Left lung (tissue), 10 donors: ENCODE data around the gene FGF14. TPM values are rescaled to one million over a fixed set of nuclear protein-coding genes. Genes with fewer than 3 reads are reported as not detected.

Experiments
- ATAC-seq: fragments of 200-7000 bp; cut with Tn5 transposase; one replicate; pipeline ENCODE4 v1.9.1; 2020; ENCODE audit warnings: moderate library complexity
- DNase-seq, 4 donors: peaks; one replicate each; pipeline ENCODE4 v3.0.0-alpha.2; 2013 to 2020
- H3K27ac ChIP-seq, 2 donors: fragments of 200-600 bp; sonication (generic) in 1 of 2; one replicate each; pipeline versions ENCODE4 v1.5.0 to v1.8.0; 2020 to 2021
- H3K27me3 ChIP-seq, 2 donors: fragments of 200-600 bp; sonication (generic) in 1 of 2; one replicate each; pipeline versions ENCODE4 v1.5.0 to v1.8.0; 2020 to 2021
- H3K36me3 ChIP-seq, 2 donors: fragments of 200-600 bp; sonication (generic) in 1 of 2; one replicate each; pipeline versions ENCODE4 v1.5.0 to v1.8.0; 2020 to 2021
- H3K4me1 ChIP-seq, 2 donors: fragments of 200-600 bp; one replicate each; pipeline ENCODE4 v1.8.0; 2021
- H3K4me3 ChIP-seq, 2 donors: fragments of 200-600 bp; sonication (generic) in 1 of 2; one replicate each; pipeline versions ENCODE4 v1.5.0 to v1.8.0; 2020 to 2021; ENCODE audit warnings: mild to moderate bottlenecking in 1 of 2
- H3K9me3 ChIP-seq, 2 donors: fragments of 200-600 bp; sonication (generic) in 1 of 2; one replicate each; pipeline versions ENCODE4 v1.5.0 to v1.8.0; 2020 to 2021
- intact Hi-C, 2 donors: fragments of 100-400 bp; cut with DNase I; formaldehyde crosslinking; loops; one replicate each; pipeline versions ENCODE4 v1.11.2 to v1.14.2; 2022
- polyA plus RNA-seq, 6 donors: library from polyadenylated mRNA; unstranded; fragments of 120-200 nt; gene quantifications; one replicate each; pipeline ENCODE4 v1.2.1, GENCODE V29; 2013; ENCODE audit not compliant: insufficient read length in 6 of 6
- total RNA-seq, 2 donors: library from RNA; stranded (reverse); fragmentation: NEBNext Ultra II Directional; extraction: Animal tissue kit (Norgen Biotek cat#: 25700); gene quantifications; one replicate each; pipeline ENCODE4 v1.2.1, GENCODE V29; 2021
- TF ChIP-seq, protein P1 (sequence below), 2 donors: fragments of 200-600 bp; sonication (generic) in 1 of 2; IDR thresholded peaks; one replicate each; pipeline versions ENCODE4 v1.5.0 to v1.8.0; 2021; ENCODE audit warnings: antibody characterized with exemption in 2 of 2
- donor health status: DM: no; HTN: yes; CAD: no.
- donor health status: DM: no; HTN: no; CAD: no.

The FGF14 gene
- total and polyA plus RNA-seq, 8 donors: 0.45 to 3.4 (median 0.78) TPM

DNA sequence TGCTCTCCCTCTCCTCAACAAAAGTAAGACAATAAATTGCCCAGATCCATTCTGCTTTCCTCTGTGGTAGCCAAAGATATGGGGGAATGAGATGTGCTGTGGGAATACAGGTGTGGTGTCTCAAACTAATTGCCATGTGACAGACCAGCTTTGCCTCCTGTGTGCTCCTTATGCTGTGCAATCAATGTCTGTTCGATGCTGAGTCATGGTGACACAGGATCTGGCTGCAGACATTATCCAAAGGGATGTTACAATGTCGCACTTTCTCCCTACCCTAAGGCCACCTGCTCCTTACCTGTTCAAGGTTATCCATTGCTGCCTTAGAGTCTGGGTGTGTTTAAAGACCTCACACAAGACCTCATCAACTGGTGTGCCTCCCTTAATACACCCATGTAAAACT lies 32.5 kb downstream of the FGF14 start:
- Histone ChIP-seq H3K4me1 (no peaks in the 10 kb centered on the region), H3K27ac (no peak overlapping the region), H3K36me3 (no peaks in the 10 kb centered on the region), H3K4me3 (no peak overlapping the region), H3K27me3 (no peaks in the 10 kb centered on the region), H3K9me3 (no peaks in the 10 kb centered on the region)
- intact Hi-C loops: no loop called here
- DNase-seq (no peak), ATAC-seq (no peak)
- TF ChIP-seq, protein P1, sequence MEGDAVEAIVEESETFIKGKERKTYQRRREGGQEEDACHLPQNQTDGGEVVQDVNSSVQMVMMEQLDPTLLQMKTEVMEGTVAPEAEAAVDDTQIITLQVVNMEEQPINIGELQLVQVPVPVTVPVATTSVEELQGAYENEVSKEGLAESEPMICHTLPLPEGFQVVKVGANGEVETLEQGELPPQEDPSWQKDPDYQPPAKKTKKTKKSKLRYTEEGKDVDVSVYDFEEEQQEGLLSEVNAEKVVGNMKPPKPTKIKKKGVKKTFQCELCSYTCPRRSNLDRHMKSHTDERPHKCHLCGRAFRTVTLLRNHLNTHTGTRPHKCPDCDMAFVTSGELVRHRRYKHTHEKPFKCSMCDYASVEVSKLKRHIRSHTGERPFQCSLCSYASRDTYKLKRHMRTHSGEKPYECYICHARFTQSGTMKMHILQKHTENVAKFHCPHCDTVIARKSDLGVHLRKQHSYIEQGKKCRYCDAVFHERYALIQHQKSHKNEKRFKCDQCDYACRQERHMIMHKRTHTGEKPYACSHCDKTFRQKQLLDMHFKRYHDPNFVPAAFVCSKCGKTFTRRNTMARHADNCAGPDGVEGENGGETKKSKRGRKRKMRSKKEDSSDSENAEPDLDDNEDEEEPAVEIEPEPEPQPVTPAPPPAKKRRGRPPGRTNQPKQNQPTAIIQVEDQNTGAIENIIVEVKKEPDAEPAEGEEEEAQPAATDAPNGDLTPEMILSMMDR (IDR thresholded peaks at IDR 0.05): no peak

DNA sequence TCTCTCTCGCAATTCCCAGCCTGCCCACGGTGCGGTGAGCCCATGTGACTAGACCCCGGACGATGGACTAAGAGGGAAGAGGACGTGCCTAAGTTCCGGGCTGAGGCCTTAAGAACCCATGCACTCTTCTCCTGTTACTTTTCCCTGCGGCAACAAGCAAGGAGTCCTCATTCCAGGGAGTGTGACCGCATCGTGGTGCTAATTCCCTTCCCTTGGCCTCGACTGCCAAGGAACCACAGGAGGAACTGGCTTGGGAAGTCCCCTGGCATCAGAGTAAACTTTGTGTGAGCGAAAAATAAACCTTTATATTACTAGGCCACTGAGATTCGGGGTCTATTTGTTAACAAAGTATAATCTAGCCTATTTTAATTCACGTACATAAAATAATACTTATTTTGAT lies 34.0 kb downstream of the FGF14 start:
- H3K36me3 ChIP-seq: no peaks in the 10 kb centered on the region
- intact Hi-C loops: no loop called here

DNA sequence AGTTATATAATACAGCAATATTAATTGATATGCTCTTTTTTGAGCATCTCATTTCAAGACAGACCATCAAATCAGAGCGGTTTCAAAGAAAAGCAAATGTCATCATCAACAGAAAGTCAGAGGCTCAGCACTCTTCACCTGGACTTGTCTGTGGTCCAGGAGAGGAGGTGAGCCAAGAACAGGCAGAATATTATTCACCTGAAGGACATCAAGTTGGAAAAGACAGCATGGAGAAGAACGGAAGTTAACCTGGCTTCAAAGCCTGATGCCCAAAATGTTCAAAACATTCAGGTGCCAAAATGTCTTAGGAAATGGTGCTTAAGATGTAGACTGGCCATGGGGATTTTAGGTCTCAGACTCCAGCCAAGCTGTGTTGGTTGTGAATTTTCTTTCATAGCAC lies 40.7 kb downstream of the FGF14 start:
- TF ChIP-seq, protein P1 (IDR thresholded peaks at IDR 0.05): no peak
- Histone ChIP-seq H3K4me3 (no peak overlapping the region), H3K36me3 (no peaks in the 10 kb centered on the region), H3K27me3 (no peaks in the 10 kb centered on the region), H3K27ac (no peak overlapping the region), H3K9me3 (no peaks in the 10 kb centered on the region), H3K4me1 (no peaks in the 10 kb centered on the region)
- ATAC-seq: no peak
- intact Hi-C loops: no loop called here
- no peak for DNase-seq

More for the DNA sequence above, 34.0 kb downstream of the FGF14 start:
- Histone ChIP-seq H3K27me3 (no peaks in the 10 kb centered on the region), H3K4me1 (no peaks in the 10 kb centered on the region), H3K9me3 (no peaks in the 10 kb centered on the region), H3K4me3 (no peak overlapping the region), H3K27ac (no peak overlapping the region)
- DNase-seq (no peak), ATAC-seq (no peak)
- TF ChIP-seq, protein P1 (IDR thresholded peaks at IDR 0.05): no peak

DNA sequence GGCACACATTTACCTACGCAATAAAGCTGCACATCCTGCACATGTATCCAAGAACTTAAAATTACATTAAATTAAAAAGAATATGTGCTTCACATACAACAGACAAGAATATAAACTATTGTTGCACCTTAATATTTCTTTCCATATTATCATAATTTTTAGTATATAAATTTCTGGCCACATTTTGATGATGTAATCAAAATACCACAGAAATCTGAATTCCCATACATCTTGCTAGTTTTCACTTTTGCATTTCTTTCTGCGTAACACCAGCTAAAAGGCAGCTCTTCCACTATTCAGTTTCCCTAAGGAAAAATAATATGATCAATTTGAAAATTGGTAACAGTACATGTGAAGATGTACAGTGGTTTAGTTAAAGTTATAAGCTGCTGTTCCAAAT lies 42.6 kb downstream of the FGF14 start:
- Histone ChIP-seq H3K36me3 (no peaks in the 10 kb centered on the region), H3K9me3 (no peaks in the 10 kb centered on the region), H3K27me3 (no peaks in the 10 kb centered on the region), H3K4me1 (no peaks in the 10 kb centered on the region), H3K27ac (no peak overlapping the region), H3K4me3 (no peak overlapping the region)
- ATAC-seq (no peak), DNase-seq (no peak)
- TF ChIP-seq, protein P1 (IDR thresholded peaks at IDR 0.05): no peak
- intact Hi-C loops: no loop called here

DNA sequence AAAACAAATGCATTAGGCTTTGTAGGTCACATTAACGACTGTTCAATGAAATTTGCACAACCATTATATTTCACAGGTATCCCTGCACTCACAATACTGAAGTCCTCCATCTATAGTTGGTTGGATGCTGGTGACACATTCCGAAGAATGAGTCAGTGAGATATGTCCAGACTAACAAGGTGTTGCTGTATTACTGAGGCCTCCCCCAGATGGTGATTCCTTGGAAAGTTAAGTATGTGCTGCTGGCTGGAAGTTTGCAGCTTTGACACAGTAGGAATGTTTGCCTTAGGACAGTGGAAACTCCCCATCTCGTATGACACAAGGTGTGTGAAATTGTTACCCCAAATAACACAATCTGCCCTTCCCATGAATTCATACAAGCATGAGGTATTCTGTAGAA lies 46.6 kb downstream of the FGF14 start:
- Histone ChIP-seq H3K4me1 (no peaks in the 10 kb centered on the region), H3K27ac (no peak overlapping the region), H3K27me3 (no peaks in the 10 kb centered on the region), H3K4me3 (no peak overlapping the region), H3K36me3 (no peaks in the 10 kb centered on the region), H3K9me3 (no peaks in the 10 kb centered on the region)
- intact Hi-C loops: no loop called here
- ATAC-seq: no peak
- DNase-seq: no peak
- TF ChIP-seq, protein P1 (IDR thresholded peaks at IDR 0.05): no peak
